GM12878 (cell line): ENCODE data around the gene DNAJC5. TPM values are rescaled to one million over a fixed set of nuclear protein-coding genes. Genes with fewer than 3 reads are reported as not detected.
"Not testable (repeated sequence)": the region's sequence is repeated elsewhere in the genome, so short reads cannot be mapped to it uniquely, and the experiment has no call there.

Source experiments
- ATAC-seq: fragments of 200-7000 bp; cut with Tn5 transposase; 3 replicates; pipeline ENCODE4 v1.9.1; 2020; ENCODE audit warnings: mild to moderate bottlenecking, moderate library complexity
- BruUV-seq: library from RNA; stranded (reverse); fragments of 400-500 nt; replicated peaks from 2 replicates; lab custom pipeline; 2021; lab: Mats Ljungman, UMichigan
- CTCF ChIA-PET: fragments of 300-600 bp; sonication (Branson Sonifier 250); formaldehyde crosslinking; extraction: SDS; loops from one replicate; lab custom pipeline; 2021; ENCODE audit warnings: inconsistent platforms; lab: Yijun Ruan, JAX
- POLR2A ChIA-PET: fragments of 350-600 bp; formaldehyde crosslinking; extraction: SDS; loops from one replicate; lab custom pipeline; 2021; ENCODE audit warnings: inconsistent platforms; lab: Charles Lee
- RAD21 ChIA-PET: fragments of 300-600 bp; sonication (Branson Sonifier 250); formaldehyde crosslinking; loops from one replicate; lab custom pipeline; 2023; ENCODE audit warnings: antibody characterized with exemption; ENCODE audit not compliant: unreplicated experiment; lab: Charles Lee
- SMC1A ChIA-PET: fragments of 300-600 bp; sonication (Branson Sonifier 250); formaldehyde crosslinking; loops from one replicate; lab custom pipeline; 2023; ENCODE audit not compliant: unreplicated experiment, uncharacterized antibody; lab: Charles Lee
- DNase-seq: peaks from one replicate; pipeline ENCODE4 v3.0.0-alpha.2; 2011; ENCODE audit warnings: low read depth, low spot score
- FAIRE-seq: peaks from 3 replicates; lab custom pipeline; 2011; peaks lifted over from hg19 to GRCh38; lab: Jason Lieb, UNC
- H2AFZ ChIP-seq: 2 replicates; pipeline ENCODE4 v1.6.0; 2011; ENCODE audit warnings: low read depth, low read length, control low read depth; ENCODE audit not compliant: control insufficient read depth
- H3K27ac ChIP-seq: 2 replicates; pipeline ENCODE4 v1.5.1; 2011; ENCODE audit warnings: control low read depth; ENCODE audit not compliant: control insufficient read depth, insufficient read depth
- H3K27me3 ChIP-seq, 2 experiments: replicated peaks in 1 of 2; 2 replicates each; pipeline versions ENCODE4 v1.6.0 to v1.6.1; 2011; ENCODE audit warnings: low read length in 1 of 2; ENCODE audit not compliant: control insufficient read depth in 2 of 2, insufficient read depth in 2 of 2
- H3K36me3 ChIP-seq, 2 experiments: 2 replicates each; pipeline ENCODE4 v1.5.1; 2011; ENCODE audit warnings: low read length in 1 of 2; ENCODE audit not compliant: control insufficient read depth in 2 of 2, insufficient read depth in 2 of 2
- H3K4me1 ChIP-seq: 2 replicates; pipeline ENCODE4 v1.6.1; 2011; ENCODE audit warnings: mild to moderate bottlenecking, low read length, moderate library complexity, mixed read lengths; ENCODE audit not compliant: control insufficient read depth, insufficient read depth
- H3K4me2 ChIP-seq: 2 replicates; pipeline ENCODE4 v1.6.0; 2011; ENCODE audit warnings: control low read depth; ENCODE audit not compliant: control insufficient read depth, insufficient read depth
- H3K4me3 ChIP-seq: fragments of 200-600 bp; sonication (generic); 2 replicates; pipeline ENCODE4 v1.5.1; 2016
- H3K79me2 ChIP-seq: 2 replicates; pipeline ENCODE4 v1.6.0; 2011; ENCODE audit warnings: low read length; ENCODE audit not compliant: control insufficient read depth, insufficient read depth
- H3K9ac ChIP-seq: 2 replicates; pipeline ENCODE4 v1.8.0; 2011; ENCODE audit warnings: low read length, control low read depth, mixed read lengths; ENCODE audit not compliant: control insufficient read depth, insufficient read depth
- H3K9me3 ChIP-seq: replicated peaks from 3 replicates; pipeline ENCODE4 v1.5.1; 2011; ENCODE audit warnings: mild to moderate bottlenecking, low read length; ENCODE audit not compliant: control insufficient read depth, insufficient read depth
- H4K20me1 ChIP-seq: 2 replicates; pipeline ENCODE4 v1.6.0; 2011; ENCODE audit not compliant: control insufficient read depth, insufficient read depth
- IRF4 ChIP-seq: IDR thresholded peaks from 2 replicates; pipeline ENCODE4 v1.6.1; 2011; ENCODE audit warnings: low read depth, low read length
- USF1 ChIP-seq: IDR thresholded peaks from 2 replicates; pipeline ENCODE4 v1.6.1; 2011; ENCODE audit warnings: borderline replicate concordance, low read depth, mild to moderate bottlenecking, moderate library complexity, mixed read lengths, low read length; ENCODE audit not compliant: insufficient read depth; ENCODE audit errors: extremely low read length
- ZNF217 ChIP-seq: fragments of 450-650 bp; IDR thresholded peaks from 2 replicates; pipeline ENCODE4 v1.6.1; 2017; ENCODE audit warnings: antibody characterized with exemption, mild to moderate bottlenecking
- WGBS: methylation state at CpG from one replicate; pipeline ENCODE4 v1.1.6; 2016; ENCODE audit warnings: low lambda C conversion rate; ENCODE audit not compliant: insufficient replicate concordance, insufficient coverage; ENCODE audit errors: missing lambda C conversion rate; 5-methylcytosine and 5-hydroxymethylcytosine counted together
- in situ Hi-C: fragments of 300-500 bp; cut with MboI; formaldehyde crosslinking; loops from 9 replicates; pipeline ENCODE4 v1.14.3; 2018; ENCODE audit warnings: mixed read lengths
- intact Hi-C: fragments of 100-400 bp; cut with micrococcal nuclease; formaldehyde crosslinking; loops from one replicate; pipeline ENCODE4 v1.14.2; 2022; ENCODE audit not compliant: unreplicated experiment
- polyA plus RNA-seq, 11 experiments: library from polyadenylated mRNA; depleted of rRNA in 4 of 11; unstranded in 6 of 11; stranded (reverse) in 5 of 11; fragments of >200 nt; fragmentation: Nextera tagmentation in 4 of 11; fragmentation: Illumina TruSeq in 1 of 11; extraction: Ambion mirVana in 4 of 11; extraction: Trizol in 1 of 11; gene quantifications; 1 replicate in 1 of 11; 2 replicates in 10 of 11; pipeline versions ENCODE4 v1.2.1 to v1.2.3, GENCODE V29; 2011 to 2016; ENCODE audit warnings: inconsistent platforms in 2 of 11, missing spikeins in 2 of 11, low read depth in 1 of 11
- total RNA-seq, 4 experiments: library from RNA; depleted of rRNA in 3 of 4; stranded (reverse); fragments of >200 nt in 3 of 4; fragmentation: Illumina TruSeq in 1 of 4; extraction: Trizol in 1 of 4; gene quantifications; 2 replicates each; pipeline versions ENCODE4 v1.2.1 to v1.2.3, GENCODE V29; 2013 to 2021

The DNAJC5 gene
- total and polyA plus RNA-seq, 10 of the 15 experiments (the other 5 are each of a cell fraction or from before 2014, with no cell fraction given), result 0.69 to 36.8 (median 17.0) TPM

DNA sequence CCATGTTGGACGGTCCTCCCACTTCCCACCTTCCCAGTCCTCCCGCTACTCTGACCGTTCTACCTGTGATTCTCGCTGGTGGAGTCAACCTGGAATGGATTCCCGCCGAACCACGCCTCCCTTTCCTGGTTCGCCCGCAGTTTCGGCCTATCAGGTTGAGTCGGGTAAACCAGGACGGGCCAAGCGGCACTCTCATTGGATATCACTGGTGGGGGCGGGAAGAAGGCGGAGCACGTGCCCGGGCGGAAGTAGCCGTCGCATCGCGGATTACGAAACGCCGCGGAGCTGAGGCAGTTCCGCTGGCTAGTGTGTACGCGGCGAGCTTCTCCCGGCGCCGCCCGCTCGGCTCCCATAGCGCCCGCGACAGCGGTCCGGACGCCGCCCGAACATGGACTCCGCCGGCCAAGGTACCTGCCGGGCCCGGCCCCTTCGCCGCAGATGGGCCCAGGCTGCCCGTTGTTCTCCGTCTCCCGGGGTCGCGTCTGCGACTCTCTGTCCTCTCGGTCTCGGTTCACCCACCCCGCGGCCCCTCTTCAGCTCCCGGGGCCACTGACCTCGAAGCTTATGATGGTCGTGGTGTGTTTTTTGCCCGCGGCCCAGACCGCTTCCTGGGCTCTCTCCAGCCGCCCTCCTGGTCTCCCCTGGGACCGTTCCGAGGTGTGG is 29.8 kb upstream of the DNAJC5 start, which contains the start of gene TPD52L2 (continued):
- TF ChIP-seq IRF4 (no peak), ZNF217 (no peak)

DNA sequence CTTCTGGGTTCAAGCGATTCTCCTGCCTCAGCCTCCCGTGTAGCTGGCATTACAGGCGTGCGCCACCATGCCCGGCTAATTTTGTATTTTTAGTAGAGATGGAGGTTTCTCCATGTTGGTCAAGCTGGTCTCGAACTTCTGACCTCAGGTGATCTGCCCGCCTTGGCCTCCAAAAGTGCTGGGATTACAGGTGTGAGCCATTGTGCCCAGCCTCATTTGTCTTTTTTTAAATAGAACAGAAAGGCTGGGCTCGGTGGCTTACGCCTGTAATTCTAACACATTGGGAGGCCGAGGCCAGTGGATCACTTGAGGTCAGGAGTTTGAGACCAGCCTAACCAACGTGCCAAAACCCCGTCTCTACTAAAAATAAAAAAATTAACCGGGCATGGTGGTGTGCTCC is 27.9 kb upstream of the DNAJC5 start:
- BruUV-seq, H4K20me1 ChIP-seq, H3K27me3 ChIP-seq, in situ Hi-C loops, H3K4me1 ChIP-seq, H3K9ac ChIP-seq, H2AFZ ChIP-seq, DNase-seq, H3K9me3 ChIP-seq, H3K36me3 ChIP-seq, FAIRE-seq, ATAC-seq, H3K4me2 ChIP-seq, H3K27ac ChIP-seq, H3K4me3 ChIP-seq: not testable (repeated sequence)
- H3K79me2 ChIP-seq, result peaks cover 33% of the 10 kb centered on the region
- POLR2A ChIA-PET, result interaction anchor here (0.6 to 1.0 kb wide), 3 partner anchors 13 to 285 kb away, joined by 3 to 4 read pairs (median 4); no protein-coding TSS in a partner anchor
- CTCF ChIA-PET, result interaction anchor here (0.8 to 4.4 kb wide), 4 partner anchors 81 to 209 kb away, joined by 4 to 26 read pairs (median 6); partner anchors contain the start of genes ARFRP1, RTEL1 and ZGPAT
- intact Hi-C loops, result loop anchor here (10.0 kb wide), 1 partner anchor 188 kb away; no protein-coding TSS in a partner anchor
- RAD21 ChIA-PET, result interaction anchor here (0.6 kb wide), 1 partner anchor 107 kb away, joined by 4 read pairs; no protein-coding TSS in a partner anchor
- WGBS, result 95% methylated on average over 13 of the region's 13 CpGs
- SMC1A ChIA-PET, result interaction anchor here (1.6 kb wide), 1 partner anchor 81 kb away, joined by 5 read pairs; no protein-coding TSS in a partner anchor

DNA sequence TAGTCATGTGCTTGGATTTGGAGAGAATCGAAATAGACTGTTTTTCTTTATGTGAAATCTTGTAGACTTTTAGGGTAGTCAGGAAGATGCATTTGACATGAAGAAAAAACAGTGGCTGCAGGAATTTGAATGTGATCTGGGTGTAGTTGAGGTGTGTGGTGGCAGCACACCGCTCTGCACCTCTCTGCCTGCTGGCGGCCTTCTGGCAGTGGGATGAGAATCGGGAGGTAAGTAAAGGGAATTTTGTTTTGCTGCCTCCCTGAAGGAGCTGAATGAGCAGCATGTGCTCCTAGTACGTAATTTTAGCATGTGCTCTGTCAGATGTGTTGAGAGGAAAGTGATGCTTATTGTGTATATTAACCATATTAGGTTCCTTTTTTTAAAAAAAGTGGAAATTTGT is 26.7 kb upstream of the DNAJC5 start:
- Histone ChIP-seq H3K27me3 (no peaks in the 10 kb centered on the region), H4K20me1 (no peaks in the 10 kb centered on the region), H3K79me2 (peaks cover 31% of the 10 kb centered on the region), H3K9me3 (no peaks in the 10 kb centered on the region), H3K36me3 (peaks cover 2 to 10% of the 10 kb centered on the region in 2 experiments; a peak in 3 of 4 replicates), H3K4me2 (peak overlapping the region; percentile 42; the same call in 1 of the 2 replicates), H3K9ac (no peak overlapping the region), H3K27ac (no peak overlapping the region), H3K4me3 (no peak overlapping the region), H2AFZ (no peak overlapping the region), H3K4me1 (peaks cover 5% of the 10 kb centered on the region)
- ChIA-PET RAD21 (interaction anchor here (1.5 kb wide), 1 partner anchor 106 kb away, joined by 3 read pairs; no protein-coding TSS in a partner anchor), POLR2A (interaction anchor here (0.6 kb wide), 1 partner anchor 35 kb away, joined by 3 read pairs; no protein-coding TSS in a partner anchor), SMC1A (interaction anchor here (1.6 kb wide), 1 partner anchor 82 kb away, joined by 5 read pairs; no protein-coding TSS in a partner anchor), CTCF (no interaction called here)
- in situ Hi-C loops (no loop called here), intact Hi-C loops (loop anchor here (10.0 kb wide), 1 partner anchor 187 kb away; no protein-coding TSS in a partner anchor)
- WGBS, result 98% methylated on average over 5 of the region's 5 CpGs
- FAIRE-seq (no peak), DNase-seq (no peak), ATAC-seq (no peak)
- TSS peak; percentile 46 for BruUV-seq
- no peak for TF ChIP-seq USF1
